Tibial artery (tissue), 4 donors: ENCODE data around the gene RBM47.

Source experiments
- DNase-seq, 2 donors: peaks; one replicate each; pipeline ENCODE4 v3.0.0-alpha.2; 2019
- H3K27ac ChIP-seq, 2 donors: fragments of 200-600 bp; sonication (generic) in 1 of 2; 1 replicate in 1 of 2; 2 replicates in 1 of 2; pipeline ENCODE4 v1.5.1; 2018 to 2019; ENCODE audit warnings: mild to moderate bottlenecking in 1 of 2
- H3K27me3 ChIP-seq, 2 donors: fragments of 200-600 bp; sonication (generic) in 1 of 2; one replicate each; pipeline versions ENCODE4 v1.5.1 to v1.6.0; 2016 to 2019
- H3K36me3 ChIP-seq, 3 donors: fragments of 200-600 bp; sonication (generic) in 2 of 3; one replicate each; pipeline ENCODE4 v1.5.1; 2016 to 2019; ENCODE audit warnings: mild to moderate bottlenecking in 2 of 3
- H3K4me1 ChIP-seq, 4 donors: fragments of 200-600 bp; sonication (generic) in 2 of 4; 1 replicate in 3 of 4; 2 replicates in 1 of 4; pipeline ENCODE4 v1.5.1; 2016 to 2019
- H3K4me3 ChIP-seq, 2 donors: fragments of 200-600 bp; sonication (generic) in 1 of 2; 1 replicate in 1 of 2; 2 replicates in 1 of 2; pipeline ENCODE4 v1.5.1; 2018 to 2019; ENCODE audit warnings: mild to moderate bottlenecking in 2 of 2
- H3K9me3 ChIP-seq, 3 donors: fragments of 200-600 bp; sonication (generic) in 1 of 3; one replicate each; pipeline ENCODE4 v1.5.1; 2016 to 2019
- intact Hi-C: fragments of 100-400 bp; cut with DNase I; formaldehyde crosslinking; loops from one replicate; pipeline ENCODE4 v1.15.0; 2023; ENCODE audit warnings: low total_unique reads
- TF ChIP-seq, protein P1 (sequence below), 2 experiments: fragments of 200-600 bp in 1 of 2; fragments of 450-650 bp in 1 of 2; IDR thresholded peaks; one replicate each; pipeline ENCODE4 v1.5.1; 2017 to 2019; ENCODE audit warnings: antibody characterized with exemption in 2 of 2, mild to moderate bottlenecking in 1 of 2, moderate library complexity in 1 of 2

The RBM47 gene

GRCh38 chr4:40629401-40630334, at the start of gene RBM47:
Gene RBM47 (minus strand): TSS chr4:40629864. CDS start chr4:40438893, 190,971 bp downstream.
- intact Hi-C loops = no loop called here
- Histone ChIP-seq H3K4me3 (peak within 1 kb of the TSS; percentile 41 to 56), H3K9me3 (no peaks in the 10 kb centered on the region), H3K36me3 (no peaks in the 10 kb centered on the region), H3K4me1 (peaks cover 0 to 17% (median 8%) of the 10 kb centered on the region in 4 donors), H3K27ac (peak within 1 kb of the TSS; percentile 12 to 20), H3K27me3 (peaks cover 0 to 16% of the 10 kb centered on the region in 2 donors)
- peak; percentile 63 to 76 for DNase-seq
- TF ChIP-seq, protein P1, sequence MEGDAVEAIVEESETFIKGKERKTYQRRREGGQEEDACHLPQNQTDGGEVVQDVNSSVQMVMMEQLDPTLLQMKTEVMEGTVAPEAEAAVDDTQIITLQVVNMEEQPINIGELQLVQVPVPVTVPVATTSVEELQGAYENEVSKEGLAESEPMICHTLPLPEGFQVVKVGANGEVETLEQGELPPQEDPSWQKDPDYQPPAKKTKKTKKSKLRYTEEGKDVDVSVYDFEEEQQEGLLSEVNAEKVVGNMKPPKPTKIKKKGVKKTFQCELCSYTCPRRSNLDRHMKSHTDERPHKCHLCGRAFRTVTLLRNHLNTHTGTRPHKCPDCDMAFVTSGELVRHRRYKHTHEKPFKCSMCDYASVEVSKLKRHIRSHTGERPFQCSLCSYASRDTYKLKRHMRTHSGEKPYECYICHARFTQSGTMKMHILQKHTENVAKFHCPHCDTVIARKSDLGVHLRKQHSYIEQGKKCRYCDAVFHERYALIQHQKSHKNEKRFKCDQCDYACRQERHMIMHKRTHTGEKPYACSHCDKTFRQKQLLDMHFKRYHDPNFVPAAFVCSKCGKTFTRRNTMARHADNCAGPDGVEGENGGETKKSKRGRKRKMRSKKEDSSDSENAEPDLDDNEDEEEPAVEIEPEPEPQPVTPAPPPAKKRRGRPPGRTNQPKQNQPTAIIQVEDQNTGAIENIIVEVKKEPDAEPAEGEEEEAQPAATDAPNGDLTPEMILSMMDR (IDR thresholded peaks at IDR 0.05) = no peak

DNA sequence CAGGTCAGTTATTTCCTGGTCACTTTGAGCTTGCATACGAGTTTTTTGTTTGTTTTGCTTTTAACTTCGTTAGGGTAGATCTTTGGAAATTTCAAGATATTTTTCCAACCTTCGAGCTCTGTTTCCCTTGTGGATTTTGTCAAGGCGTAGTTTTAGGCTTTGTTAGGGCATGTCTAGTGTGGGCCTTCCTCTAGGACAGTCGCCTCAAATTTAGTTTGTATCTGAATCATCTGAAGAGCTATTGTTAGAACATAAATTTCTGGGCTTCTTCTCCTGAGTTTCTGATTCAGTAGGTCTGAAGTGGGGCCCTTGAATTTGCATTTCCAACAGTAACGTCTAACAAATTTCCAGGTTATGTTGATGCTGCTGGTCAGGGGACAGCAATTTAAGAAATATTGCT, 48.8 kb upstream of the RBM47 start:
- TF ChIP-seq, protein P1 (IDR thresholded peaks at IDR 0.05) = no peak

GRCh38 chr4:40675166-40675565, 45.5 kb upstream of the RBM47 start:
- Histone ChIP-seq H3K27ac (no peak overlapping the region), H3K27me3 (no peaks in the 10 kb centered on the region), H3K4me1 (no peaks in the 10 kb centered on the region), H3K9me3 (no peaks in the 10 kb centered on the region), H3K36me3 (no peaks in the 10 kb centered on the region), H3K4me3 (no peak overlapping the region)
- TF ChIP-seq, protein P1 (IDR thresholded peaks at IDR 0.05) = no peak
- DNase-seq = no peak
- intact Hi-C loops = no loop called here

More for the DNA sequence above, 48.8 kb upstream of the RBM47 start:
- no peak for DNase-seq
- H3K27me3 ChIP-seq = no peaks in the 10 kb centered on the region
- no peaks in the 10 kb centered on the region for H3K9me3 ChIP-seq
- intact Hi-C loops = no loop called here
- H3K27ac ChIP-seq = no peak overlapping the region
- H3K4me1 ChIP-seq = no peaks in the 10 kb centered on the region
- no peak overlapping the region for H3K4me3 ChIP-seq
- no peaks in the 10 kb centered on the region for H3K36me3 ChIP-seq

DNA sequence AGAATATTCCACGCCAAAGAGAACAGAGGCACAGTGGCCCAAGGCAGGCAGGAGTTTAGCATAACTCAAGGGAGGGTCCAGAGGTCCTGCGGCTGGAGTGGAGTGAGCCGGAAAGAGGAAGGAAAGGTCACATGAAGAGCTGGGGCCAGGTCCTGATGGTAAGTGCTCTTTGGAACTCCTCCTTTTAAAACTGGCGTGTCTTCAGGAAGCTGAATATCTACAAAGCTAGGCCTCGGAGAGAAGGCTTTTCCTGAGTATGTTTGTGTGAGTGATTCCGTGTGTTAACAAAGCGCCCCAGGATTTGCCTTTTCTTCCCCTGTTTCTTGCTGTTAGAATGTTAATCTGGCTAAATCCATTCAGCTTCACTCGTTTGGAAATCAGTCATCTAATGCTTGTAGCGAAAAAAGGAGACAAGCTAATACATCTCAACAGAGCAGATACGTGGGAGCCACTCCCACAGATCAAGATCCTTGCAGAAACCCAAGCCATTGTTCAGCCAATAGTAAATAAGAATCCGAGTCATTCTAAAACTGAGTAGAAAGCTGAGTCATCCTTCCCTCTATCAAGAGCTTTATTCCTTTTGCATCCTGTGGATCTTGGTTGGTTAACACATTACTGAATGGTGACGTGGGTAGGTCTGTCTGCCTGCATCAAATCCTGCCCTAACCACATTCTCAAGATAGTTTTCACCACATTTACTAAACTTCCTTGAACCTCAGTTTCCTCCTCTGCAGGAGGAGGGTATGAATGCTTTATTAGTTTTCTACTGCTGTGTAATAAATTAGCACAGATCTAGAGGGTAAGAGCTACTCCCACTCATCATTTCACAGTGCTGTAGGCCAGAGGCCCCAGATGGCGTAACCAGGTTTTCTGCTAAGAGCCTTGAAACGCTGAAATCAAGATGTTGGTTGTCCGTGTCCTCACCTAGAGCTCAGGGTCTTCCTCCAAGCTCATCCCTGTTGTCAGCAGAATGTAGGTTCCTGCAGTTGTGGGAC, 43.2 kb upstream of the RBM47 start:
- Histone ChIP-seq H3K36me3 (no peaks in the 10 kb centered on the region), H3K4me3 (no peak overlapping the region), H3K27me3 (no peaks in the 10 kb centered on the region), H3K4me1 (no peaks in the 10 kb centered on the region), H3K27ac (no peak overlapping the region), H3K9me3 (no peaks in the 10 kb centered on the region)
- TF ChIP-seq, protein P1 (IDR thresholded peaks at IDR 0.05) = no peak
- DNase-seq = peak; percentile 43 to 68
- intact Hi-C loops = no loop called here

DNA sequence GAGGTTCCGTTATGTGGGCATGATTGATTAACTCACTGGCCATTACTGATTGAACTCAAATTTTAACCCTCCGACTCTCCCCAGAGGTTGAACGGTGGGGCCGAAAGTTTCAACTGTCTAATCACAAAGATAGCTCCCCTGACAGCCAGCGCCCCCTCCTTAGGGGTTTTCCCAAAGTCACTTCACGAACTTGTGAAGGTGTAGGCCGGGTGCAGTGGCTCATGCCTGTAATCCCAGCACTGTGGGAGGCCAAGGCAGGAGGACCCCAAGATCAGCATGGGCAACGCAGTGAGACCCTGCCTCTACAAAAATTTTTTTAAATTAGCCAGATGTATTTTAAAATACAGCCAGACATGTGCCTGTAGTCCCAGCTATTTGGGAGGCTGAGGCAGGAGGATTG, 39.8 kb upstream of the RBM47 start:
- no peak overlapping the region for H3K4me3 ChIP-seq
- TF ChIP-seq, protein P1 (IDR thresholded peaks at IDR 0.05) = no peak
- no peaks in the 10 kb centered on the region for H3K27me3 ChIP-seq
- no peaks in the 10 kb centered on the region for H3K36me3 ChIP-seq
- intact Hi-C loops = no loop called here
- no peaks in the 10 kb centered on the region for H3K4me1 ChIP-seq
- no peaks in the 10 kb centered on the region for H3K9me3 ChIP-seq
- H3K27ac ChIP-seq = no peak overlapping the region
- no peak for DNase-seq
